Inferior parietal cortex (tissue), 1 donor: ENCODE data around the gene SLC26A9.

Experiments used
- DNase-seq: peaks from one replicate; pipeline ENCODE4 v3.0.0-alpha.2; 2016; ENCODE audit errors: extremely low spot score

SLC26A9 gene

DNA sequence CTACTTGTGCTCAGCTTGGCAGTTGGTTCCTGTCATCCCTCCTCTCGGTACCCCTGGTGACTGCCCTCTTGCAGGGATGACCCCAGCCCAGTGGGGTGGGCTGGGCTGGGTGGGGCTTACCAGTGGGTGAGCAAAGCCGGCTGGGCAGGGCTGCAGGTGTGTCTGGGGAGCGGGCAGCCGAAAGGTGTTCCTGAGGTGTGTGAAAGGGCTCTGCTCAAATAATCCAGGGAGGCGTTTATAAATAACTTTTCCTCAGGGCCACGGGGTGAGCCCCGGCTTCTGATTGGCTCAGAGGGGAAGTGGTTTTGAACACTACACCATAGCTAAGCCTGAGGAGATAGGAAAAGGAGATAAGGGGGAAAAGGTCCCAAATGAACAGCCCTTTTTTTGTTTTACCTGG lies at the start of gene SLC26A9:
Gene SLC26A9 (minus strand): TSS at position 212 of the 400 bp plus-strand sequence. CDS start 7,636 bp downstream, outside the sequence.
- DNase-seq = no peak

- no peak for DNase-seq
These were observed 49.1 kb upstream of the SLC26A9 start for GRCh38 chr1:205992218-205992882.

DNA sequence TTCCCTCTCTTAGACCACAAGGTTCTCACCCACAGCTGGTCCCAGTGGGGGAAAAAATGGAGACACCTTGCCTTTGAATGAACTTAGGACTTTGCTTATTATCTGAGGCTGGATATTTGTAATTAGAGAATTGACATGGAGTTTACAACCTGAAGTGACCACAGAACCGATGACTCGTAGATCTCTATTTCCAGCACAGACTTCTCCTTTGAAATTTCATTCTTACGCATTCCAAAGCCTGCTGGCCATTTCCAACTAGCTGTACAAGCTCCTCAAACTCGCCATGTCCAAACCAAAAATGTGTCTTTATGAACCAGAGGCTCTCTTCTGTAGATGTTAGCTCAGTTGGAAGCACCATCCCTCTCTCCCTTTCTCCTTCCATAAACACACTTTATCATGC lies 48.0 kb upstream of the SLC26A9 start:
- DNase-seq = no peak

- DNase-seq = no peak
These were observed 47.0 kb upstream of the SLC26A9 start for GRCh38 chr1:205990226-205990625.

- DNase-seq = no peak
These were observed 46.5 kb upstream of the SLC26A9 start for GRCh38 chr1:205989786-205990185.

GRCh38 chr1:205988585-205988995 lies 45.3 kb upstream of the SLC26A9 start:
- no peak for DNase-seq

DNA sequence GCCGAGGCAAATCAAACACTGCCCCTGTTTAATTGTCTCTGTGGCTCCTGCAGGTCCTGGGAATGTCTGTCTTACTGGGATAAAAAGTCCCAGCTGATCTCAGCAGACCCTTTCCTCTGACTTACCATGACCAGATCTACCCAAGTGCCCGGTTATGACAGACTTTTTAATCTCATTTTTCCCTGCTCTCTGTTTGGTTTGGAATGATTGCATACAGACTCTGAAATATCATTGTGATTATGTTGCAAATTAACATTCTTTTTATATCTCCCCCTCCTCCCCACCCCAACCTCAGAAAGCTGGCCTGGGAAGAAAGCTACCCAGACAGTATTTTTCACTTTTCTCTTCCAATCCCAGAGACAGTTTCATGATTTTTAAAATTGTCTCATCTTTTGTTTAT lies 43.6 kb upstream of the SLC26A9 start:
- no peak for DNase-seq

DNA sequence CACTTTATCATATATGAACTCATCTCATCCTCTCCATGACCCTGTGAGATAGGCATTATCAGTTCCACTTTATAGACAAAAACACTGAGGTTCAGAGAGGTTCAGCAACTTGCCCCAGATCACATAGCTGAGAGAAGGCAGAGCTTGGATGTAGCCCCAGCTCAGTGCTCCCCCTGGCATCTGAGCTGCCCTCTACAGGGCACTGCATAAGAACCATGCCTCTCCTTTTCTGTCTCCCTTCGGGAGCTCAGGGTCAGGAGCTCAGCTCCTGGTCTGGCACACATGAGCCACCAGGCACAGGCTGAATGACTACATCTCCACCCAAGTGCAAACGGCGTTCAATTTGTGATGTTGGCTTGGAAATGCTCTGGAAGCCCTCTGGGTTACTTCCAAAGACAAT lies 43.0 kb upstream of the SLC26A9 start:
- DNase-seq = no peak

DNA sequence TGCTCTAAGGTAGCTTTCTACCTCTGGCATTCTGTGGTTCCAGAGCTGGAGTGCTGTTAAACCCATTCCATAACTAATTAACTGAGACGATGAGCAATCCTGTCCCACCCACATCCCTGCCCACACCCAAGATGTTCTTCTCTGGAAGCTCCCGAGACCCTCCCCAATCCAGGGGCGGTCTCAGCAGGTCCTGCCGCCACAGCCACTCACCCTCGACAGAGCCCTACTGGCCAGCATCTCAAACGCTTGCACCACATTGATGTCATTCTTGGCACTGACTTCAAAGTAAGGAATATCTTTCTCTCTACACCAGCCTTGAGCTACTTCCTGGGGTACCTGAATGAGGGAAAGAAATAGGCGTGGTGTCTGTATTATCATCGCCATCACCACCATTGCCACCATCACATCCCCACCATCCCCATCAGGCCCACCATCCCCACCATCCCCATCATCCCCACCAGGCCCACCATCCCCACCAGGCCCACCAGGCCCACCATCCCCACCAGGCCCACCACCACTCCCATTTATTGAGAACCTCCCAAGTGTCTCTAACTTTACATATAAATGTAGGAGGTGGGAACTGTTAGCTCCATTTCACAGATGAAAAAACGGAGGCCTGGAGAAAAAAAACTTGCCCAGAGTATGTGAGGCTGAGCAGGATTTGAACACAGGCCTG lies 42.2 kb upstream of the SLC26A9 start:
- no peak for DNase-seq

DNA sequence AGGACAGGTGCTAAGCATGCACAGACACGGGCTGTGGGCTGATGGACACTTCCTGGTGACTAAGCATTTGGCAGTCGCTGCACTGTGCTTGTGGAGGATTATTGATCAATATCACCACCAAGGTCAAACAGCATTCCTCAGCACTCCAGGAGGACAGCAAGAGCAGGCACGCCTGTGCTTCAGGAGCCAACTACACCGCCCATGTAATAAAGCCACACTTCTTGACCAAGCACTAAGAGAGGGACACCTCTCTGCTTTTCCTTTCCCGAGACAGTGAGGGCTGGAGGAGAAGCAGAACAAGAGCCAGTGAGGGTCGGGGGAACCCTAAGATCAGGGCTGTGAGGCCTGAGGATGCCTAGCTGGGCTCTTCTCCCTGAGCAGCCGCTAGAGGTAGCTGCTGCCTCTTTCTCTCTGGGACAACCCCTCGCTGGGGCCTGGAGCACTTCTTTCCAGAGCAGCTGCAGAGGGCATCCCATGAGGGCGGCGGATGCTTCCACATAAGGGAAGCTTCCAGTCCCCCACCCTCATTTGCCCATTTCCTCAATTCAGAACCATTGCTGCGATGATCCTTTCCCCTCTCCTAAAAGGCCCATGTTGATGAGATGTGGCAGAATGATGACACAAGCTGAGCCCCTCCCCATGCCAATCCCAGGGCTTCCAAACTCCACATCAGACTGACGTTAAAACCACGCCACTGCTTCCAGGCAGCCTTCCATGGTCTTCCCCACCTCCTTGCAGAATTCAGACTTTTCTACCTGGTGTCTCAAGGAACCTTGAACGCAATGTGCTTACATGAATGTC lies 40.9 kb upstream of the SLC26A9 start:
- peak; percentile 78 for DNase-seq

DNA sequence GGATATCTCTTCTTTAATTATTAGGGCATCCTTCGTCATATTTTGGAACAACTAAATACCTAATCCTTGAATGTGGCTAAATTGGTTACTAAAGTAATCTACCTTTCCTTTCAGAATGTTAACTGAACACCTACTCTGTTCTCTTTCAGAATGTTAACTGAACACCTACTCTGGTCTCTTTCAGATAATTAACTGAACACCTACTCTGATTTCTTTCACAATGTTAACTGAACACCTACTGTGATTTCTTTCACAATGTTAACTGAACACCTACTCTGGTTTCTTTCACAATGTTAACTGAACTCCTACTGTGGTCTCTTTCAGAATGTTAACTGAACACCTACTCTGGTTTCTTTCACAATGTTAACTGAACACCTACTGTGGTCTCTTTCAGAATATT lies 38.0 kb upstream of the SLC26A9 start:
- no peak for DNase-seq

- DNase-seq = no peak
These were observed 37.1 kb upstream of the SLC26A9 start for GRCh38 chr1:205980237-205980870.

- DNase-seq = no peak
These were observed 36.0 kb upstream of the SLC26A9 start for GRCh38 chr1:205979301-205979700.

- no peak for DNase-seq
These were observed 35.4 kb upstream of the SLC26A9 start for GRCh38 chr1:205978676-205979075.

- DNase-seq = peak; percentile 92
These were observed 34.3 kb upstream of the SLC26A9 start for GRCh38 chr1:205977402-205978014.

DNA sequence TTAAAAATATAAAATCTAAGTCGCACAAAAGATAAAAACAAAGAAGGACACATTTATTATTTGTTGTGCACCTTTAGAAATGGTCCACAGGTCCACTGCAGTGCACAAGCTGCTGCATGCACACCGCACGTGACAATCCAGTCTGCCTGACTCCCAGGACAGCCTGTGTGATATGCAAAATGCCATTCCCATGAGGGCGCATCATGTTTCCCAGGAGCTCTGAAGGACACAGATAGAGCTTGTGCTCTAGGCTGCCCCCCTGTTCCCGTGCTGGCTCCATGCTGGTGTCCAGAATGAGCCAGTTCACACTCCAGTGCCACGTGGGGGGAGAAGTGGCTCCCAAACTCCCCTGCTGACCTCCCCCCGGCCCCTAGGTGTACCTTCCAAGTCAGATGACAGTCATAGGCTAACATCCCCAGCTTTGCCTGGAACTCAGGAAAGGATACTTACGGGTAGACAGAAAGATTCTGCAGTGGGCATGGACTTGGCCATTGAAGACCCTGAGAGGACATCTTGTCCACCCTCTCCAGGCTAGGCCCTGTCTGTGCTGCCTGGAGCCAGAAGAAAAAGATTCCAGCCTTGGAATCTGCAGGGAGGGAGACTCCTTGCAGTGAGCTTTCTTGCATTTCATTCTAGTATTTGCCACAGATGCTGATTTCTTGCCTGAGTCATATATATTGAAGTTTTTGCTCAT lies 33.6 kb upstream of the SLC26A9 start:
- DNase-seq = no peak

DNA sequence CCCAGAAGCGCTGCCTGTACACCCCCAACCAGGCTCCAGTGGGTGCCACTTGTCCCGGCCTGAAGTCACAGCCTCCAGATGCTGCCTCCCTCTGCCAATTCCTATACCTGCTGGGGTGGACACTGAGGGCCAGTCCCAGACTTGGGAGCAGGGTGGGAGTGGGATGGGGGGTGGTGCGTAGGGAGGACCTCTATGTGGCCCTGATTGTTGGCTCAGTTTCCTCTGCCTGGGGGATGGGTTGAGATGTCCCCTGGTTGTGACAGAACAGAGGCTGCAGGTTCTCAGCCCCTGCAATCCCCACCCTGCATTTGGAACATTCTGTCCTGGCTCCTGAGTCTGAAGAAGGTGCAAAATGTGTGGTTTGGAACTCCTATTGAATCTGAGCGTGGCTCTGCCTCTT lies 32.8 kb upstream of the SLC26A9 start:
- no peak for DNase-seq

GRCh38 chr1:205975387-205975998 lies 32.2 kb upstream of the SLC26A9 start:
- DNase-seq = no peak

GRCh38 chr1:205974712-205975111 lies 31.5 kb upstream of the SLC26A9 start:
- DNase-seq = no peak

DNA sequence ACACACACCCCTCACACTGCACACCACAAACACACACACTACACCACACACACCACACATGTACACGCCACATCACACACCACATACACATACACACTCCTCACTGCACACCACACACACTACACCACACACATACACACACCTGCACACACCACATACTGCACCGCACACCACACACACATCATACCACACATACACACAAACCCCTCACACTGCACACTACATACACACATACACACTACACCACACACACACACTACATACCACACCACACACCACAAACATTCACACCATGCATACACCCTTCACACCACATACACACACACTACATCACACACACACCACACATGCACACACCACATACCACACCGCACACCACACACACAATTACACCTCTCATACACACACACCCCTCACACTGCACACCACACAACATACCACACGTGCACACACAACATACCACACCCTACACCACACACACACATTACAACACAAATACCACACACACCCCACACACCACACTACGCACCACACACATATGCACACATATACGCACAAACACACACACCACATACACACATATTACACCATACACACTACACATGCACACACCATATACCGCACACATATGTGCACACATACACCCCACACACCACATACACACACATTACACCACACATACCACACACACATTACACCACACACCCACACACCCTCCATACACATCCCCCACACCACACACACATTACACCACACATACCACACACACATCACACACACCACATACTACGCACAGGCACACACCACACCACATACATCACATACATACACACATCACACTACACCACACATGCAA lies 30.3 kb upstream of the SLC26A9 start:
- no peak for DNase-seq
